ENCODE results near the gene NXPH4. TPM values are rescaled to one million over a fixed set of nuclear protein-coding genes. Genes with fewer than 3 reads are reported as not detected.

NXPH4 gene
- total and polyA plus RNA-seq, 3 experiments from 2014 or later, result 0.22 to 0.47 TPM; not detected in 1

- H3K4me3 ChIP-seq (ENCODE audit: low read length), result peak overlapping the region; percentile 28
- H3K4me1 Mint-ChIP-seq, result peaks cover 51 to 71% (median 67%) of the 10 kb centered on the region in 3 donors
- ChIA-PET POLR2A (interaction anchor here (1.0 to 1.9 kb wide), 4 partner anchors 9 to 24 kb away, joined by 3 to 13 read pairs (median 5); partner anchors contain the start of genes NXPH4 and SHMT2), CTCF (interaction anchor here (1.0 to 12.7 kb wide), 9 partner anchors 10 to 126 kb away, joined by 3 to 274 read pairs (median 9); partner anchors contain the start of genes NXPH4, SHMT2 and STAC3)
- H3K4me3 Mint-ChIP-seq, result peak overlapping the region; percentile 79 to 98 (median 94)
- H3K36me3 Mint-ChIP-seq, result peaks cover 8 to 21% (median 15%) of the 10 kb centered on the region in 3 donors
- peaks cover 52% of the 10 kb centered on the region for H3K27me3 ChIP-seq (ENCODE audit: insufficient read depth, low read length, poor library complexity, severe bottlenecking)
- no peaks in the 10 kb centered on the region for H3K9me3 Mint-ChIP-seq
- DNase-seq, result peak in 1 of 5 donors; percentile 21
- H3K9me3 ChIP-seq (ENCODE audit: low read length), result no peaks in the 10 kb centered on the region
- H3K27ac Mint-ChIP-seq, result peak overlapping the region in 4 of 8 donors; percentile 53 to 88 (median 69)
- peaks cover 10% of the 10 kb centered on the region for H3K36me3 ChIP-seq (ENCODE audit: insufficient read depth, low read length)
- peaks cover 52 to 66% of the 10 kb centered on the region in 2 donors for H3K27me3 Mint-ChIP-seq
- H3K4me1 ChIP-seq (ENCODE audit: insufficient read depth, low read length), result peaks cover 67% of the 10 kb centered on the region
- no peak overlapping the region for H3K27ac ChIP-seq (ENCODE audit: low read depth, low read length)
Measured at GRCh38 chr12:57237932-57238853, 21.6 kb downstream of the NXPH4 start.

- POLR2A ChIA-PET, result interaction anchor here (1.0 to 1.9 kb wide), 4 partner anchors 10 to 25 kb away, joined by 3 to 13 read pairs (median 5); partner anchors contain the start of genes NXPH4 and SHMT2
- no peaks in the 10 kb centered on the region for H3K9me3 ChIP-seq (ENCODE audit: low read length)
- Mint-ChIP-seq H3K9me3 (no peaks in the 10 kb centered on the region), H3K4me3 (peak overlapping the region; percentile 79 to 98 (median 94)), H3K27me3 (peaks cover 56 to 73% of the 10 kb centered on the region in 2 donors), H3K36me3 (peaks cover 7 to 13% (median 8%) of the 10 kb centered on the region in 3 donors), H3K27ac (peak overlapping the region in 6 of 8 donors; percentile 54 to 92 (median 76)), H3K4me1 (peaks cover 57 to 79% (median 75%) of the 10 kb centered on the region in 3 donors)
- peaks cover 75% of the 10 kb centered on the region for H3K4me1 ChIP-seq (ENCODE audit: insufficient read depth, low read length)
- CTCF ChIA-PET, result interaction anchor here (0.7 to 12.7 kb wide), 16 partner anchors 11 to 223 kb away, joined by 3 to 274 read pairs (median 6); partner anchors contain the start of genes NEMP1, NXPH4, SHMT2 and STAC3
- no peak overlapping the region for H3K27ac ChIP-seq (ENCODE audit: low read depth, low read length)
- H3K27me3 ChIP-seq (ENCODE audit: insufficient read depth, low read length, poor library complexity, severe bottlenecking), result peaks cover 55% of the 10 kb centered on the region
- DNase-seq, result peak; percentile 80 to 88 (median 82)
- H3K4me3 ChIP-seq (ENCODE audit: low read length), result peak overlapping the region; percentile 76
- H3K36me3 ChIP-seq (ENCODE audit: insufficient read depth, low read length), result peaks cover 2% of the 10 kb centered on the region
Measured at GRCh38 chr12:57238854-57239554, 22.4 kb downstream of the NXPH4 start.

- Mint-ChIP-seq H3K4me1 (peaks cover 59 to 82% (median 79%) of the 10 kb centered on the region in 3 donors), H3K27ac (peak overlapping the region in 5 of 8 donors; percentile 49 to 92 (median 88)), H3K4me3 (peak overlapping the region; percentile 79 to 98 (median 94)), H3K36me3 (peaks cover 1 to 6% (median 1%) of the 10 kb centered on the region in 3 donors), H3K27me3 (peaks cover 58 to 78% of the 10 kb centered on the region in 2 donors), H3K9me3 (no peaks in the 10 kb centered on the region)
- H3K36me3 ChIP-seq (ENCODE audit: insufficient read depth, low read length), result no peaks in the 10 kb centered on the region
- H3K27me3 ChIP-seq (ENCODE audit: insufficient read depth, low read length, poor library complexity, severe bottlenecking), result peaks cover 61% of the 10 kb centered on the region
- ChIA-PET POLR2A (interaction anchor here (1.0 to 2.0 kb wide), 3 partner anchors 10 to 26 kb away, joined by 4 to 13 read pairs (median 8); partner anchors contain the start of gene SHMT2), CTCF (interaction anchor here (0.7 to 12.7 kb wide), 19 partner anchors 10 to 222 kb away, joined by 3 to 274 read pairs (median 6); partner anchors contain the start of genes NEMP1, NXPH4, SHMT2 and STAC3)
- H3K9me3 ChIP-seq (ENCODE audit: low read length), result no peaks in the 10 kb centered on the region
- no peak for DNase-seq
- H3K4me1 ChIP-seq (ENCODE audit: insufficient read depth, low read length), result peaks cover 76% of the 10 kb centered on the region
- no peak overlapping the region for H3K27ac ChIP-seq (ENCODE audit: low read depth, low read length)
- peak overlapping the region; percentile 76 for H3K4me3 ChIP-seq (ENCODE audit: low read length)
Measured at GRCh38 chr12:57239587-57240065, 23.0 kb downstream of the NXPH4 start.

GRCh38 chr12:57240066-57240921, 23.7 kb downstream of the NXPH4 start:
- DNase-seq, result peak; percentile 56 to 84 (median 71)
- no peaks in the 10 kb centered on the region for H3K36me3 ChIP-seq (ENCODE audit: insufficient read depth, low read length)
- peaks cover 61% of the 10 kb centered on the region for H3K27me3 ChIP-seq (ENCODE audit: insufficient read depth, low read length, poor library complexity, severe bottlenecking)
- Mint-ChIP-seq H3K36me3 (peaks cover 0 to 4% (median 0%) of the 10 kb centered on the region in 3 donors), H3K9me3 (no peaks in the 10 kb centered on the region), H3K27me3 (peaks cover 58 to 83% of the 10 kb centered on the region in 2 donors), H3K4me3 (peak overlapping the region; percentile 79 to 98 (median 94)), H3K27ac (peak overlapping the region; percentile 36 to 96 (median 90)), H3K4me1 (peaks cover 59 to 82% (median 79%) of the 10 kb centered on the region in 3 donors)
- H3K9me3 ChIP-seq (ENCODE audit: low read length), result no peaks in the 10 kb centered on the region
- no peak overlapping the region for H3K27ac ChIP-seq (ENCODE audit: low read depth, low read length)
- peaks cover 76% of the 10 kb centered on the region for H3K4me1 ChIP-seq (ENCODE audit: insufficient read depth, low read length)
- H3K4me3 ChIP-seq (ENCODE audit: low read length), result peak overlapping the region; percentile 76
- CTCF ChIA-PET, result interaction anchor here (1.0 to 12.7 kb wide), 12 partner anchors 9 to 161 kb away, joined by 3 to 274 read pairs (median 8); partner anchors contain the start of genes NEMP1, NXPH4, SHMT2 and STAC3
- POLR2A ChIA-PET, result interaction anchor here (0.9 to 2.0 kb wide), 3 partner anchors 11 to 27 kb away, joined by 5 to 8 read pairs (median 5); partner anchors contain the start of gene SHMT2

- peaks cover 59 to 82% (median 79%) of the 10 kb centered on the region in 3 donors for H3K4me1 Mint-ChIP-seq
- H3K36me3 Mint-ChIP-seq, result peaks cover 0 to 2% (median 0%) of the 10 kb centered on the region in 3 donors
- H3K27ac ChIP-seq (ENCODE audit: low read depth, low read length), result no peak overlapping the region
- ChIA-PET POLR2A (interaction anchor here (0.9 to 2.0 kb wide), 3 partner anchors 11 to 27 kb away, joined by 5 to 8 read pairs (median 5); partner anchors contain the start of gene SHMT2), CTCF (interaction anchor here (1.3 to 12.7 kb wide), 8 partner anchors 12 to 162 kb away, joined by 3 to 274 read pairs (median 16); partner anchors contain the start of genes NEMP1, NXPH4 and SHMT2)
- H3K27ac Mint-ChIP-seq, result peak overlapping the region; percentile 36 to 96 (median 86)
- H3K27me3 Mint-ChIP-seq, result peaks cover 55 to 81% of the 10 kb centered on the region in 2 donors
- H3K27me3 ChIP-seq (ENCODE audit: insufficient read depth, low read length, poor library complexity, severe bottlenecking), result peaks cover 61% of the 10 kb centered on the region
- no peak for DNase-seq
- H3K4me3 Mint-ChIP-seq, result peak overlapping the region; percentile 79 to 98 (median 94)
- H3K9me3 Mint-ChIP-seq, result no peaks in the 10 kb centered on the region
- H3K4me3 ChIP-seq (ENCODE audit: low read length), result peak overlapping the region; percentile 76
- H3K36me3 ChIP-seq (ENCODE audit: insufficient read depth, low read length), result no peaks in the 10 kb centered on the region
- H3K9me3 ChIP-seq (ENCODE audit: low read length), result no peaks in the 10 kb centered on the region
- H3K4me1 ChIP-seq (ENCODE audit: insufficient read depth, low read length), result peaks cover 76% of the 10 kb centered on the region
Measured at GRCh38 chr12:57240926-57241401, 24.4 kb downstream of the NXPH4 start.

- POLR2A ChIA-PET, result interaction anchor here (1.3 to 2.0 kb wide), 2 partner anchors 12 to 17 kb away, joined by 4 to 8 read pairs; partner anchors contain the start of gene SHMT2
- Mint-ChIP-seq H3K27ac (peak overlapping the region in 3 of 8 donors; percentile 36 to 77 (median 67)), H3K27me3 (peaks cover 56 to 74% of the 10 kb centered on the region in 2 donors), H3K4me1 (peaks cover 59 to 75% (median 73%) of the 10 kb centered on the region in 3 donors), H3K4me3 (peak overlapping the region in 6 of 7 donors; percentile 61 to 98 (median 88)), H3K9me3 (no peaks in the 10 kb centered on the region), H3K36me3 (peaks cover 0 to 2% (median under 1%) of the 10 kb centered on the region in 3 donors)
- no peak overlapping the region for H3K27ac ChIP-seq (ENCODE audit: low read depth, low read length)
- H3K4me1 ChIP-seq (ENCODE audit: insufficient read depth, low read length), result peaks cover 72% of the 10 kb centered on the region
- no peaks in the 10 kb centered on the region for H3K36me3 ChIP-seq (ENCODE audit: insufficient read depth, low read length)
- DNase-seq, result no peak
- CTCF ChIA-PET, result interaction anchor here (1.3 to 12.7 kb wide), 13 partner anchors 11 to 217 kb away, joined by 3 to 274 read pairs (median 8); partner anchors contain the start of genes GLI1, NXPH4 and SHMT2
- peaks cover 59% of the 10 kb centered on the region for H3K27me3 ChIP-seq (ENCODE audit: insufficient read depth, low read length, poor library complexity, severe bottlenecking)
- H3K4me3 ChIP-seq (ENCODE audit: low read length), result no peak overlapping the region
- H3K9me3 ChIP-seq (ENCODE audit: low read length), result no peaks in the 10 kb centered on the region
Measured at GRCh38 chr12:57241402-57242310, 25.1 kb downstream of the NXPH4 start.

Data from CD8-positive, alpha-beta memory T cell (primary cell).